Bladder microvascular endothelial cell (primary cell): ENCODE data around the gene MS4A6E. TPM values are rescaled to one million over a fixed set of nuclear protein-coding genes. Genes with fewer than 3 reads are reported as not detected.

Experiments used
- total RNA-seq: library from RNA; depleted of rRNA; stranded (reverse); fragments of >200 nt; gene quantifications from 2 replicates; pipeline ENCODE4 v1.2.3, GENCODE V29; 2014

MS4A6E gene, protein sequence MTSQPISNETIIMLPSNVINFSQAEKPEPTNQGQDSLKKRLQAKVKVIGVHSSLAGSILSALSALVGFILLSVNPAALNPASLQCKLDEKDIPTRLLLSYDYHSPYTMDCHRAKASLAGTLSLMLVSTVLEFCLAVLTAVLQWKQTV
- not detected in 2 replicates for total RNA-seq

DNA sequence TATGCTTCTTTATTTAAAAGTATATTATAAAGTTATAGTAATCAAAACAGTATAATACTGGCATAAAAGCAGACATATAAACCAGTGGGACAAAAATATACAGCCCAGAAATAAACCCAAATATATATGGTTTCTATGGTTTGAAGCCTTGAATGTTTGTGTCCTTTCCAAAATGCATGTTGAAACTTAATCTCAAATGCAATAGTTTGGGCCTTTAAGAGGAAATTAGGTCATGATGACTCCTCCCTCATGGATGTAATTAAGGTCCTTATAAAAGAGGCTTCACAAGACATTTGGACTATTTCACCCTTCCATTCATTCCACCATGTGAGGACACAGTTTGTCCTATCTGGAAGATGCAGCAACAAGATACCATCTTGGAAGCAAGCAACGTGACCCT lies at the start of gene MS4A6E:
Gene MS4A6E (plus strand): TSS at position 301 of the 400 bp plus-strand sequence. CDS start 7,641 bp downstream, outside the sequence.

DNA sequence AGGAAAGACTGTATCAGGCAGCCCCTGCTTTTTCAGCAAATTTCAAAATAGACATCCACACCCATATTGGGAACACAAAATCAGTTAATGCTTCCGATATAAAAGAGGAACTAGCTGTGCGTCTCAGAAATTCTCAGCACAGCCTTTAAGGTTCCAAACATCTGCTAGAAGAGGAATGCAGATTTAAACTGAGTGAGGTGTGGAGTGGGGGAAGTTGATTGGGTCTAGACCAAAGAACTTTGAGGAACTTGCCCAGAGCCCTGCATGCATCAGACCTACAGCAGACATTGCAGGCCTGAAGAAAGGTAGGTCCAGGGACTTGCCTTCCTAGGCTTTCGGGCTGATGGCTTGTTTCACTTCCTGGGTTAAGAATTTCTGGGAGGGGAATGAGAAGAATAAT lies 46.6 kb upstream of the MS4A6E start, which contains the start of gene MS4A4A:
Gene MS4A4A (plus strand): TSS at position 255 of the 400 bp plus-strand sequence. CDS start 10 bp downstream, at position 265.

DNA sequence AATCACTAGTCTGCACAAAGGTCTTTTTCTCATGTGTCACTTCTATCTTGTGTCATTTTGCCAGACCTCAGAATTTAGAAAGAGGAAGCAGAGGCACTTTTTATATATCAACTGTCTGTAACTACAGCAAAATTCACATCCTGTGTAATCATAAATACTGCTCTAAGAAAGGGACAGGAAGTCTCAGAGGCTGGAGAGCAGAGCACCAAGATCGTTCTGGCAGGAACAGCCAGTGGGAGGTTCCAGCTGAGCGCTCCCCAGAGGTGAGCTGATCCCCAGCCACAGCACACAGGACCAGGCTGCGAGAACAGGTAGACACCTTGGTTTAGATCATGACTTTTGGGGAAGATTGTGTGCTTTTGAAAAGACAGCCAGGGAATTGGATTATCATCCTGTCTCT lies 51.3 kb downstream of the MS4A6E start, which contains the start of gene MS4A7:
Gene MS4A7 (plus strand): TSS at position 179 of the 400 bp plus-strand sequence. CDS start 4,610 bp downstream, outside the sequence.

Other genes with a start within 250 kb of the MS4A6E start
- not detected in 2 replicates for gene MS4A2, start 238.6 kb upstream of the MS4A6E start, total RNA-seq
- 0.65 and 0.88 TPM in 2 replicates for gene MS4A6A, start 144.2 kb upstream of the MS4A6E start, total RNA-seq
- not detected in 2 replicates for gene MS4A4E, start 84.1 kb upstream of the MS4A6E start, total RNA-seq
- not detected in 2 replicates for gene MS4A4A, start 46.6 kb upstream of the MS4A6E start, total RNA-seq
- gene MS4A7, start 51.3 kb downstream of the MS4A6E start, total RNA-seq, result not detected in 2 replicates
- gene MS4A14, start 69.2 kb downstream of the MS4A6E start, total RNA-seq, result not detected in 2 replicates
- not detected in 2 replicates for gene MS4A5, start 102.3 kb downstream of the MS4A6E start, total RNA-seq
- not detected in 2 replicates for gene MS4A1, start 128.6 kb downstream of the MS4A6E start, total RNA-seq
- gene MS4A12, start 165.5 kb downstream of the MS4A6E start, total RNA-seq, result not detected in 2 replicates
- gene MS4A13, start 188.1 kb downstream of the MS4A6E start, total RNA-seq, result not detected in 2 replicates